Measurements from ENCODE around the gene KRTAP4-16. TPM values are rescaled to one million over a fixed set of nuclear protein-coding genes. Genes with fewer than 3 reads are reported as not detected.
"Not testable (repeated sequence)": the region's sequence is repeated elsewhere in the genome, so short reads cannot be mapped to it uniquely, and the experiment has no call there.

The KRTAP4-16 gene
- total RNA-seq, 3 donors from 2014 or later: not detected

DNA sequence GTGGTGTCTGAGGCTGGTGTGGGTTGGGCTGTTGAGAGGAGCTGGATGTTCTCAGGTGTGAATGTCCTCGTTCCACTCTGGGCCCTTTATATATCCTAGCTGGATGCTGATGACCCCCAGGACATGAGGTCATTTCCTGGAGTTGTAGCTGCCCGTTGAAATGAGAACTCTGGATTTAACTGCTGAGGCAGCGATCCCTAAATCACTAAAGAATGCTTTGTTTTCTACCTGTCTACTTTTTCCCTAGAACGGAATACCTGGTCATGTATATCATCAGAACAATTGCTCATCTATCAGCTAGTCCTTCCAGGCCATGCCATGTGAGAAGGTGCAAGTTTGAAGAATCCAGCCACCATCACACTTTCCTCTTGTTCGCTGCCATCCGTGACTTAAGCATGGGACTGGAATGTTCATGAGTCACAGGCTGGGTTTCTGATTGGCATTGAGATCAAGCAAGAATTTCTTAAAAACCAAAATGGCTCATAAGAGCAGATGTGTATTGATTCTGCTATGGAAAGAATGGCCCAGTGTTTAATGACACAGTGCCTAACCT is 41.9 kb downstream of the KRTAP4-16 start, which contains the start of gene KRTAP2-3:
Gene KRTAP2-3, minus strand, starts transcription at position 63 of the 553 bp plus-strand sequence. CDS start 64 bp downstream, outside the sequence.
- DNase-seq: no peak
- H3K9me3 ChIP-seq: no peaks in the 10 kb centered on the region
- H3K4me1 ChIP-seq (ENCODE audit: low read depth): no peaks in the 10 kb centered on the region
- no peak within 1 kb of the TSS for H3K4me3 ChIP-seq
- H3K36me3 ChIP-seq (ENCODE audit: low read depth): no peaks in the 10 kb centered on the region
- intact Hi-C loops (cut with DNase I, micrococcal nuclease): no loop called here
- TF ChIP-seq, protein P1, sequence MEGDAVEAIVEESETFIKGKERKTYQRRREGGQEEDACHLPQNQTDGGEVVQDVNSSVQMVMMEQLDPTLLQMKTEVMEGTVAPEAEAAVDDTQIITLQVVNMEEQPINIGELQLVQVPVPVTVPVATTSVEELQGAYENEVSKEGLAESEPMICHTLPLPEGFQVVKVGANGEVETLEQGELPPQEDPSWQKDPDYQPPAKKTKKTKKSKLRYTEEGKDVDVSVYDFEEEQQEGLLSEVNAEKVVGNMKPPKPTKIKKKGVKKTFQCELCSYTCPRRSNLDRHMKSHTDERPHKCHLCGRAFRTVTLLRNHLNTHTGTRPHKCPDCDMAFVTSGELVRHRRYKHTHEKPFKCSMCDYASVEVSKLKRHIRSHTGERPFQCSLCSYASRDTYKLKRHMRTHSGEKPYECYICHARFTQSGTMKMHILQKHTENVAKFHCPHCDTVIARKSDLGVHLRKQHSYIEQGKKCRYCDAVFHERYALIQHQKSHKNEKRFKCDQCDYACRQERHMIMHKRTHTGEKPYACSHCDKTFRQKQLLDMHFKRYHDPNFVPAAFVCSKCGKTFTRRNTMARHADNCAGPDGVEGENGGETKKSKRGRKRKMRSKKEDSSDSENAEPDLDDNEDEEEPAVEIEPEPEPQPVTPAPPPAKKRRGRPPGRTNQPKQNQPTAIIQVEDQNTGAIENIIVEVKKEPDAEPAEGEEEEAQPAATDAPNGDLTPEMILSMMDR (IDR thresholded peaks at IDR 0.05): no peak
- ATAC-seq: no peak

DNA sequence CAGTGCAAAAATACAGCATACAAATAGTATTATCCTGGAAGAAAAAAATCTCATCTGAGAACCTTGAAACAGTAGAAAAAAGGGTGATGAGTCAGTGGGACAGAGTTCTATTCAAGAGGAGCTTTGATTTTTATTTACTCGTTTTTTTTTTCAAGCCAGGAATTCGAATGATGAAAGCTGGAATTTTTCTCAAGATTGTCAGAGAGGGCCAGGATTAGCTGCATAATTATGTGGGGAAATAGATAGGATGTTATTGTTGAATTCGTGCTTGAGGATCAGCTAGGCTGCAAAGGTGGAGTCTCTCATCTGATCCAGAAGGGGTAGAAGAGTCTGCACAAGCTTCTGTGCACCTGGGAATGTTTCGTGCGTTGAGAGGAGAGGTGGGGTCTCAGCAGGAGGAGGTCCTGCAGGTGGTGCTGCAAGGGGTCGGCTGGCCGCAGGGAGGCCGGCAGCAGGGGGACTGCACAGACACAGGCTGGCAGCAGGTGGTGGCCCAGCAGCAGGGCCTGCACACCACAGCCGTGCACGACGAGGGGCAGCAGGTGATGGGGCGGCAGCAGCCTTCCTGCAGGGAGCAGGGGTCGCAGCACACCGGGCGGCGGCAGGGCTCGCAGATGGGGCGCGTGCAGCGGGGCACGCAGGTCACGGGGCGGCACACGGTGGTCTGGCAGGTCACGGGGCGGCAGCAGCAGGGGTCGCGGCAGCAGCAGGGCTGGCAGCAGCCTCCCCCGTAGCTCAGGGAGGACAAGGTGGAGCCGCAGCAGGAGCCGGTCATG is 42.5 kb downstream of the KRTAP4-16 start:
- H3K4me1 ChIP-seq (ENCODE audit: low read depth); H3K4me3 ChIP-seq; DNase-seq; intact Hi-C loops (cut with DNase I, micrococcal nuclease); H3K9me3 ChIP-seq; ATAC-seq; H3K36me3 ChIP-seq (ENCODE audit: low read depth): not testable (repeated sequence)

DNA sequence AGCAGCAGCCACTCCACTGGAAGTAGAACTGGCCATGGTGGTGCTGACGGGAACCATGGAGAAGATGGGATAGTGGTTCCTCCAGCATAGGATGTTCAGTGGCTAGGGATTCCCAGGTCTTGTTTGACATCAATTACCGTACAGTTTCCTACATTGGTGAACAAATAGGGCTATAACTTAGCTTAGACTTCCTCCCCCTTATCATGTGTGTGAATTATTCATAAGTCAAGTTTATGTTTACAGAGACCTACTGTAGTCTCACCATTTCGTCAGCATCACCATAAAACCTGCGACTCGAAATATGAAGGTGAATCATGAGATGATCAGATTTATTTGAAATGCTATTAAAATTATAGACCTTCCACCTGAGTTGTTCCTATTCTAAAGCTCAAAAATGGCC is 43.3 kb downstream of the KRTAP4-16 start:
- intact Hi-C loops (cut with DNase I, micrococcal nuclease): no loop called here
- no peak for DNase-seq
- TF ChIP-seq, protein P1 (IDR thresholded peaks at IDR 0.05): no peak

DNA sequence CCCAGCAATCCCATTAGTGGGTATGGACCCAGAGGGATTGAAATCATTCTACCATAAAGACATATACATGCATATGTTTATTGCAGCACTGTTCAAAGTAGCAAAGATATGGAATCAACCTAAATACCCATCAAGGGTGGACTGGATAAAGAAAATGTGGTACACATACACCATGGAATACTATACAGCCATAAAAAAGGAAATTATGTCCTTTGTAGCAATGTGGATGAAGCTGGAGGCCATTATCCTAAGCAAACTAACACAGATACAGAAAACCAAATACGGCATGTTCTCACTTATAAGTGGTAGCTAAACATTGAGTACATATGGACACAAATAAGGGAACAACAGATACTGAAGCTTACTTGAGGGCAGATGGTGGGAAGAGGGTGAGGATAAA is 44.5 kb downstream of the KRTAP4-16 start:
- intact Hi-C loops (cut with DNase I, micrococcal nuclease): no loop called here
- Histone ChIP-seq H3K9me3 (no peaks in the 10 kb centered on the region), H3K4me1 (ENCODE audit: low read depth) (no peaks in the 10 kb centered on the region), H3K4me3 (no peak overlapping the region), H3K36me3 (ENCODE audit: low read depth) (no peaks in the 10 kb centered on the region)
- DNase-seq: no peak
- ATAC-seq: no peak
- TF ChIP-seq, protein P1 (IDR thresholded peaks at IDR 0.05): no peak

More for the DNA sequence above, 43.3 kb downstream of the KRTAP4-16 start:
- no peak overlapping the region for H3K4me3 ChIP-seq
- no peaks in the 10 kb centered on the region for H3K36me3 ChIP-seq (ENCODE audit: low read depth)
- no peaks in the 10 kb centered on the region for H3K9me3 ChIP-seq
- no peaks in the 10 kb centered on the region for H3K4me1 ChIP-seq (ENCODE audit: low read depth)
- no peak for ATAC-seq

DNA sequence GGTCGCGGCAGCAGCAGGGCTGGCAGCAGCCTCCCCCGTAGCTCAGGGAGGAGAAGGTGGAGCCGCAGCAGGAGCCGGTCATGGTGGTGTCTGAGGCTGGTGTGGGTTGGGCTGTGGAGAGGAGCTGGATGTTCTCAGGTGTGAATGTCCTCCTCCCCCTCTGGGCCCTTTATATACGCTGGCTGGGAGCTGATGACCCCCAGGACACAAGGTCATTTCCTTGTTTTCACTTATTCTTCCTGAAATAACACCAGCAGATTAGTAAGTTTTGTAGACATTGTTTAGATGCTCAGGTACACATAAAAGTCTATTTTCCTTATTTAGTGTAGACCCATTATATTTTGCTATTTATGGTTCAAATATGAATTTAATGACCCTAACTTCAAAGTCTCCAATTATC is 46.9 kb downstream of the KRTAP4-16 start, which contains the start of gene KRTAP2-2:
Gene KRTAP2-2, minus strand, starts transcription at position 101 of the 400 bp plus-strand sequence. Its CDS starts 19 bp downstream, at position 82.
- not testable (repeated sequence) for ATAC-seq

DNA sequence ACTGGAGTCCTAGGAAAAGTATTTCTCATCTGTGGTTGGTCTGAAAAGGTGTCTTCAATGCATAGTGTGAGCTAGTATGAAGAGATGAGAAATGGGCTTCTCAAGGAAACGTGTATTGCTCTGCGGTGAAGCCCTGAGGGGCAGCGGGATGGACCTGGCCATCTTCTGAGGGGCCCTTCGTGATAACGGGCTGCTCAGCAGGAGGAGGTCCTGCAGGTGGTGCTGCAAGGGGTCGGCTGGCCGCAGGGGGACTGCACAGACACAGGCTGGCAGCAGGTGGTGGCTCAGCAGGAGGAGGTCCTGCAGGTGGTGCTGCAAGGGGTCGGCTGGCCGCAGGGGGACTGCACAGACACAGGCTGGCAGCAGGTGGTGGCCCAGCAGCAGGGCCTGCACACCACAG is 47.5 kb downstream of the KRTAP4-16 start:
- ATAC-seq; H3K4me1 ChIP-seq (ENCODE audit: low read depth); H3K9me3 ChIP-seq; H3K4me3 ChIP-seq; DNase-seq; intact Hi-C loops (cut with DNase I, micrococcal nuclease); H3K36me3 ChIP-seq (ENCODE audit: low read depth): not testable (repeated sequence)

More for the DNA sequence above, 46.9 kb downstream of the KRTAP4-16 start, which contains the start of gene KRTAP2-2:
- H3K9me3 ChIP-seq; intact Hi-C loops (cut with DNase I, micrococcal nuclease); H3K4me3 ChIP-seq; DNase-seq; H3K36me3 ChIP-seq (ENCODE audit: low read depth); H3K4me1 ChIP-seq (ENCODE audit: low read depth): not testable (repeated sequence)

DNA sequence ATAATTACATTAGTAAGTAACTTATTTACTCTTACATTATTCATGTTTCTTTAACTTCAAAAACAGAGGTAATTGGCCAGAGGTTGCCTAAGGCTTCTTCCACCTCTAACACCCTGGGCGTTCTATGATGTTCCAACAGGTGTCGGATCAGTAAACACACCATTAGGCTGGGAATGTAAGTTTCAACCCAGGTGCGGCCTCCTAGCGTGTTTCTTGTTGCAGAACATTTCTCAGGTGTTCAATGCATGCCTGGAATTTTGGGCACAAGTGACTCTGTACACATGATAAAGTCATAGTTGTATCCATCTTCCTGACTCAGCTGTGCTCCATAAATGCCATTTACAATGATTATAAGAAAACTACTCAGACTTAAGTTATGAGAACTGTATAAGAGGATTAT is 48.0 kb downstream of the KRTAP4-16 start:
- intact Hi-C loops (cut with DNase I, micrococcal nuclease): no loop called here
- no peak for ATAC-seq
- DNase-seq: no peak
- H3K4me1 ChIP-seq (ENCODE audit: low read depth): no peaks in the 10 kb centered on the region
- no peaks in the 10 kb centered on the region for H3K9me3 ChIP-seq
- no peaks in the 10 kb centered on the region for H3K36me3 ChIP-seq (ENCODE audit: low read depth)
- H3K4me3 ChIP-seq: no peak overlapping the region
- TF ChIP-seq, protein P1 (IDR thresholded peaks at IDR 0.05): no peak

Measured in mucosa of descending colon (tissue), 3 donors.